Hepatocyte (in vitro differentiated cells): ENCODE data around the gene FANCL. TPM values are rescaled to one million over a fixed set of nuclear protein-coding genes. Genes with fewer than 3 reads are reported as not detected.

ENCODE experiments used
- DNase-seq: peaks from one replicate; pipeline ENCODE4 v3.0.0-alpha.2; 2016; ENCODE audit warnings: low spot score
- H2AFZ ChIP-seq: fragments of 200-600 bp; sonication (generic); 2 replicates; pipeline ENCODE4 v1.6.0; 2016; ENCODE audit warnings: antibody characterized with exemption, mild to moderate bottlenecking
- H3K27ac ChIP-seq: fragments of 200-600 bp; sonication (generic); 2 replicates; pipeline ENCODE4 v1.5.1; 2016; ENCODE audit warnings: mild to moderate bottlenecking
- H3K27me3 ChIP-seq: fragments of 200-600 bp; sonication (generic); 2 replicates; pipeline ENCODE4 v1.6.1; 2016
- H3K36me3 ChIP-seq: fragments of 200-600 bp; sonication (generic); replicated peaks from 2 replicates; pipeline ENCODE4 v1.5.1; 2016; ENCODE audit warnings: low read depth; ENCODE audit not compliant: insufficient read depth
- H3K4me1 ChIP-seq: fragments of 200-600 bp; sonication (generic); 2 replicates; pipeline ENCODE4 v1.5.1; 2016; ENCODE audit warnings: mild to moderate bottlenecking, moderate library complexity; ENCODE audit not compliant: insufficient read depth
- H3K4me2 ChIP-seq: fragments of 200-600 bp; sonication (generic); 2 replicates; pipeline ENCODE4 v1.6.0; 2016
- H3K4me3 ChIP-seq: fragments of 200-600 bp; sonication (generic); 2 replicates; pipeline ENCODE4 v1.5.1; 2016; ENCODE audit warnings: mild to moderate bottlenecking
- H3K79me2 ChIP-seq: fragments of 200-600 bp; sonication (generic); 2 replicates; pipeline ENCODE4 v1.6.0; 2017; ENCODE audit warnings: mild to moderate bottlenecking
- H3K9me2 ChIP-seq: fragments of 200-600 bp; sonication (generic); replicated peaks from 2 replicates; pipeline ENCODE4 v1.6.0; 2017; ENCODE audit warnings: mild to moderate bottlenecking; ENCODE audit not compliant: insufficient read depth
- H3K9me3 ChIP-seq: fragments of 200-600 bp; sonication (generic); 2 replicates; pipeline ENCODE4 v1.5.1; 2016; ENCODE audit warnings: low read depth, mild to moderate bottlenecking
- H4K20me1 ChIP-seq: fragments of 200-600 bp; sonication (generic); 2 replicates; pipeline ENCODE4 v1.6.0; 2016; ENCODE audit warnings: mild to moderate bottlenecking; ENCODE audit not compliant: insufficient read depth, poor library complexity, severe bottlenecking
- EZH2 ChIP-seq: fragments of 200-600 bp; sonication (generic); IDR thresholded peaks from 2 replicates; pipeline ENCODE4 v1.6.1; 2016; ENCODE audit warnings: antibody characterized with exemption, mild to moderate bottlenecking, borderline replicate concordance
- EZH2phosphoT487 ChIP-seq: fragments of 200-600 bp; sonication (generic); IDR thresholded peaks from one replicate; pipeline ENCODE4 v1.6.1; 2018; ENCODE audit warnings: antibody characterized with exemption, mild to moderate bottlenecking, low read depth, moderate library complexity; ENCODE audit not compliant: unreplicated experiment, severe bottlenecking
- WGBS: methylation state at CpG from one replicate; pipeline ENCODE4 v1.1.6; 2016; ENCODE audit warnings: low lambda C conversion rate; ENCODE audit errors: missing lambda C conversion rate; 5-methylcytosine and 5-hydroxymethylcytosine counted together
- polyA plus RNA-seq: library from polyadenylated mRNA; unstranded; fragments of >200 nt; fragmentation: Nextera tagmentation; extraction: Ambion mirVana; gene quantifications from 2 replicates; pipeline ENCODE4 v1.2.1, GENCODE V29; 2016
- total RNA-seq: library from RNA; depleted of rRNA; stranded (reverse); fragments of >200 nt; gene quantifications from 2 replicates; pipeline ENCODE4 v1.2.3, GENCODE V29; 2014
- TF ChIP-seq, protein P1 (sequence below): fragments of 200-600 bp; sonication (generic); IDR thresholded peaks from 2 replicates; pipeline ENCODE4 v1.5.1; 2016; ENCODE audit warnings: antibody characterized with exemption, mild to moderate bottlenecking; ENCODE audit not compliant: poor library complexity

Gene FANCL
- total and polyA plus RNA-seq, 2 experiments from 2014 or later = 20.8 to 32.7 TPM

DNA sequence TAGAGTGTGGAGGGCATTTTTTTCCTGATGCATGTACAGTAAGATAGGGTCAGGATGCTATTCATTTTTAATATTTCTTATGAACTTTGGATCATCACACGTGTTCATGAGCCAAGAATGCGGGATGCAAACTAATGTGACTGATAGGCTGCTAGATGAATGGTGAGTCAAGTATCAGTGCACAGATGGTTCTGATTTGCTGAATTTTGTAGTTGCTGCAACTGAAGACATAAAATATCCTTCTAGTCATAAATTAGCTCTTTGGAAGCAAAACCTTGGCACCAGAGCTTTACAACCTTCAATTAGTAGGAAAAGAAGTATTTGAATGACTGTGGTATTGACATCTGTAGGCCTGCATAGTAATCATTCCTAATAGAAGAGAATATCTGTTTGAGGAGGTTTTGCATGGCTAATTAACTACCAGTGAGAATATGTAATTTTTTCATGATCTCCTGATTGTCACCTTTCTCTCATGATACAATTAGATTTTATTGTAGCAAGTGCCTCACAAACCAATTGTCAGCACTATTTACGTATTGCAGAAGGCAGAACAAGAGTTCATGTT, 100.5 kb downstream of the FANCL start:
- H2AFZ ChIP-seq = no peak overlapping the region
- no peaks in the 10 kb centered on the region for H3K79me2 ChIP-seq
- H3K9me3 ChIP-seq = no peaks in the 10 kb centered on the region
- no peaks in the 10 kb centered on the region for H3K36me3 ChIP-seq
- TF ChIP-seq EZH2phosphoT487 (no peak), EZH2 (no peak)
- TF ChIP-seq, protein P1, sequence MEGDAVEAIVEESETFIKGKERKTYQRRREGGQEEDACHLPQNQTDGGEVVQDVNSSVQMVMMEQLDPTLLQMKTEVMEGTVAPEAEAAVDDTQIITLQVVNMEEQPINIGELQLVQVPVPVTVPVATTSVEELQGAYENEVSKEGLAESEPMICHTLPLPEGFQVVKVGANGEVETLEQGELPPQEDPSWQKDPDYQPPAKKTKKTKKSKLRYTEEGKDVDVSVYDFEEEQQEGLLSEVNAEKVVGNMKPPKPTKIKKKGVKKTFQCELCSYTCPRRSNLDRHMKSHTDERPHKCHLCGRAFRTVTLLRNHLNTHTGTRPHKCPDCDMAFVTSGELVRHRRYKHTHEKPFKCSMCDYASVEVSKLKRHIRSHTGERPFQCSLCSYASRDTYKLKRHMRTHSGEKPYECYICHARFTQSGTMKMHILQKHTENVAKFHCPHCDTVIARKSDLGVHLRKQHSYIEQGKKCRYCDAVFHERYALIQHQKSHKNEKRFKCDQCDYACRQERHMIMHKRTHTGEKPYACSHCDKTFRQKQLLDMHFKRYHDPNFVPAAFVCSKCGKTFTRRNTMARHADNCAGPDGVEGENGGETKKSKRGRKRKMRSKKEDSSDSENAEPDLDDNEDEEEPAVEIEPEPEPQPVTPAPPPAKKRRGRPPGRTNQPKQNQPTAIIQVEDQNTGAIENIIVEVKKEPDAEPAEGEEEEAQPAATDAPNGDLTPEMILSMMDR = no peak
- no peak overlapping the region for H3K4me3 ChIP-seq
- no peaks in the 10 kb centered on the region for H3K27me3 ChIP-seq
- no peaks in the 10 kb centered on the region for H3K9me2 ChIP-seq
- WGBS = 74% methylated on average over 3 of the region's 3 CpGs
- H3K4me1 ChIP-seq = no peaks in the 10 kb centered on the region
- H4K20me1 ChIP-seq = no peaks in the 10 kb centered on the region
- H3K4me2 ChIP-seq = no peak overlapping the region
- no peak for DNase-seq
- H3K27ac ChIP-seq = no peak overlapping the region

DNA sequence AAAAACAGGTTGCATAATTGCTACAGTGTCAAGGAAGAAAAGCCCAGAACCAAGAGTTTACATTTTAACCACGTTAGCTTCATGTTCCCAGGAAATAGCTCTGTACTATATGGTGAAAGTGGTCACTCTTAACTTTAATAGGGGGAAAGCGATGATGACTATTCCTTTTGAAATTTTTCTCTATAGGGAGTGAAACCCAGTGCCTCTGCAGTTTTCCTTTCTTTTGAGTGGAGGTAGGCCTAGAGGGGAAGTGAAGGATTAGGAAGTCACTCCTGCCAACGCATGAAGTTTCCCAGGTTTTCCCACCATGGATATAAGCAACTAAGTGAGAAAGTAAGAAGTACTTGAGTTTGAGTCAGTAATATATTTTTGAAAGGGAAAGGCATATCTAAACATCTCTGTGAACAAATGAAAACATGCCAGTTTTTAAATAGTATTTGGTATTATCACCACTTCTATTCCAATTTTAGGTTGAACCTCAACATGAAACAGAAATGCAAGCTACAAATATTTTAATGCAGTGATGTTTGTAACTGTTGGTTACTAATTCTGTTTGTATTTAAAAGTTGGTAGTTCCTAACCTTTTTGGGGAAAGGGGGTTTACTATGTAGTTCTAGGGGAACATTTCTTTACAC, 102.6 kb downstream of the FANCL start:
- H3K9me2 ChIP-seq = no peaks in the 10 kb centered on the region
- no peaks in the 10 kb centered on the region for H3K79me2 ChIP-seq
- 71% methylated on average over 3 of the region's 3 CpGs for WGBS
- no peaks in the 10 kb centered on the region for H3K36me3 ChIP-seq
- H3K9me3 ChIP-seq = no peaks in the 10 kb centered on the region
- H3K27ac ChIP-seq = no peak overlapping the region
- DNase-seq = no peak
- no peak overlapping the region for H3K4me2 ChIP-seq
- H4K20me1 ChIP-seq = no peaks in the 10 kb centered on the region
- no peak overlapping the region for H3K4me3 ChIP-seq
- no peaks in the 10 kb centered on the region for H3K27me3 ChIP-seq
- no peaks in the 10 kb centered on the region for H3K4me1 ChIP-seq
- H2AFZ ChIP-seq = no peak overlapping the region
- TF ChIP-seq EZH2phosphoT487 = no peak
- TF ChIP-seq EZH2 = no peak
- TF ChIP-seq, protein P1 = no peak

DNA sequence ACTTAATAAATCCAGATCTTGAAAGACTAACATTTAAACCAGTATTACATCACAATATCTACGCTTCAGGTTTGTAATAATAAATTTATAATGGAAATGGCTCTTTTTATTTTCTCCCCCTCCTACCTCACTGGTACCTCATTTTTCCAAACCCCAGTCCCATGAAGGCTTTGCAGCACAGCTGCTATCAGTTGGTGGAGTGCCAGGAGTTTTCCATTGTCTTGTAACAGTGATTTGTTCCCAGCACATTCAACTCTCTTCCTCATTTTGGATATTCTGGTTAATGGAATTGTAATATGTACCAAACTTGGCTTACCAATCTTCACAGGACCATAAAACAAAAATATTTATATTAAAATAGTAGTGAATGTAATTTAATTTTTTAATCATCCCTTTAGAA, 103.3 kb downstream of the FANCL start:
- Histone ChIP-seq H4K20me1 (no peaks in the 10 kb centered on the region), H3K9me2 (no peaks in the 10 kb centered on the region), H3K79me2 (no peaks in the 10 kb centered on the region), H3K4me3 (no peak overlapping the region), H3K4me2 (no peak overlapping the region), H3K27ac (no peak overlapping the region), H3K4me1 (no peaks in the 10 kb centered on the region), H2AFZ (no peak overlapping the region), H3K27me3 (no peaks in the 10 kb centered on the region), H3K9me3 (no peaks in the 10 kb centered on the region), H3K36me3 (no peaks in the 10 kb centered on the region)
- TF ChIP-seq EZH2 (no peak), EZH2phosphoT487 (no peak)
- TF ChIP-seq, protein P1 = no peak
- no peak for DNase-seq
- WGBS = 93% methylated on average over 1 of the region's 1 CpG
